Choroid plexus epithelial cell (primary cell): ENCODE measurements around the gene B3GNT3.
A peak's percentile ranks its signal among the peaks of the same experiment; 100 is the strongest.

Experiments
- DNase-seq: peaks from one replicate; pipeline ENCODE4 v3.0.0-alpha.2; 2010; ENCODE audit warnings: low read depth
- H3K4me3 ChIP-seq: 2 replicates; pipeline ENCODE4 v1.5.1; 2011; ENCODE audit warnings: low read depth, mild to moderate bottlenecking, control low read depth, low read length, moderate library complexity
- TF ChIP-seq, protein P1 (sequence below): conservative IDR thresholded peaks from 2 replicates; pipeline ENCODE4 v1.5.1; 2011; ENCODE audit warnings: low read depth, mild to moderate bottlenecking, control low read depth, inconsistent platforms, low read length, moderate library complexity

B3GNT3 gene

DNA sequence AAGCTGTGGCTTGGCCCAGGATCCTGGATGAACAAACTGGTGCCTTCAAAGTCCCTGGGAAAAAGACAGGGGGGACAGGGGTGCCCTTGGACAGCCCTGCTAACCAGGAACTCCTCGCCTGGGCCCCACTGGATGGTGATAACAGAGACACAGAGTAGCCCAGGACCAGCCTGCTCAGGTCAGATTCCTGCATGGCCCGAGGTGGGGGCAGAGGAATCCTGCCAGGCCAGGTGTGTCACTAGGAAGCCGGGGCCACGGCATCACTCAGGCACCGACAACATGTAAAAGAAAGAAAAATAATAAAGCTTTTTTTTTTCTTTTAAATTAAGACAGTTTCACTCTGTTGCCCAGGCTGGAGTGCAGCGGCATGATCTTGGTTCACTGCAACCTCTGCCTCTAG lies 59.1 kb downstream of the B3GNT3 start:
- H3K4me3 ChIP-seq, result no peak overlapping the region
- TF ChIP-seq, protein P1, sequence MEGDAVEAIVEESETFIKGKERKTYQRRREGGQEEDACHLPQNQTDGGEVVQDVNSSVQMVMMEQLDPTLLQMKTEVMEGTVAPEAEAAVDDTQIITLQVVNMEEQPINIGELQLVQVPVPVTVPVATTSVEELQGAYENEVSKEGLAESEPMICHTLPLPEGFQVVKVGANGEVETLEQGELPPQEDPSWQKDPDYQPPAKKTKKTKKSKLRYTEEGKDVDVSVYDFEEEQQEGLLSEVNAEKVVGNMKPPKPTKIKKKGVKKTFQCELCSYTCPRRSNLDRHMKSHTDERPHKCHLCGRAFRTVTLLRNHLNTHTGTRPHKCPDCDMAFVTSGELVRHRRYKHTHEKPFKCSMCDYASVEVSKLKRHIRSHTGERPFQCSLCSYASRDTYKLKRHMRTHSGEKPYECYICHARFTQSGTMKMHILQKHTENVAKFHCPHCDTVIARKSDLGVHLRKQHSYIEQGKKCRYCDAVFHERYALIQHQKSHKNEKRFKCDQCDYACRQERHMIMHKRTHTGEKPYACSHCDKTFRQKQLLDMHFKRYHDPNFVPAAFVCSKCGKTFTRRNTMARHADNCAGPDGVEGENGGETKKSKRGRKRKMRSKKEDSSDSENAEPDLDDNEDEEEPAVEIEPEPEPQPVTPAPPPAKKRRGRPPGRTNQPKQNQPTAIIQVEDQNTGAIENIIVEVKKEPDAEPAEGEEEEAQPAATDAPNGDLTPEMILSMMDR, result no peak

DNA sequence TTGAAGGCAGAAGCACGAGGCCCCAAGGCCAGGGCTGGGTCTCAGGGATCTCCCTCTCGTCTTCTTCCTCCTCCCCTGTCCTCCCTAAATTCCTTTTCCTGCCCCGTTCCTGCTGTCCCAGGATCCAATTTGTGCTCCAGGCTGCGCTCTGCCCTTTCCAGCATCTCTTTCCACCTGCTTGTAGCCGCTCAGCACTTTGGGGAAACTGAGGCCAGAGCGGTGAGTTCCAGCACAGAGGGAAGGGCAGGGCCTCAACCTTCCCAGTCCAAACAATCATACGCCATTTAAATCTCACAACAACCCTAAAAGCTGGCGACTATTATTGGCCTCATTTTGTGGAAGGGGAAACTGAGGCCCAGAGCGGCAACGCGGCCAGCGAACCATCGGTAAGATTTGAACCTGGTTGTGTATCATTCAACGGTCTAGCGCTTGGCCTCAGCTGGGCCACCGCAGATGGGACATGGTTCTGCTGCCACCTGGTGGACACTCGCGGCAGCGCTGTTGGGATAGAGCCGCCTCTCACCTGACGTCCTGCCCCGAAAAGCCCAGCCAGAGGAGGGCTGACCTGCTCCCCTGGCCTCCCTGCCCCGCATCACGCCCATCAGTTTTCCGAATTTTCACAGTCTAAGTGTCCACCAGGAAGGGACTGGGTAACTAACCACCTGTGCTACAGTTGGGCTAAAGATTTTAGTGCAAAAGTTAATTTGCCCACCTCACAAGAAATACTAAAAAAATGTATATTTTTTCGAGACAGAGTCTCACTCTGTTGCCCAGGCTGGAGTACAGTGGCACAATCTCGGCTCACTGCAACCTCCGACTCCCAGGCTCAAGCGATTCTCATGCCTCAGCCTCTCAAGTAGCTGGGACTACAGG lies 60.6 kb downstream of the B3GNT3 start:
- DNase-seq, result peak; percentile 75
- TF ChIP-seq, protein P1, result peak; percentile 94
- H3K4me3 ChIP-seq, result no peak overlapping the region

More for the DNA sequence above, 59.1 kb downstream of the B3GNT3 start:
- no peak for DNase-seq

DNA sequence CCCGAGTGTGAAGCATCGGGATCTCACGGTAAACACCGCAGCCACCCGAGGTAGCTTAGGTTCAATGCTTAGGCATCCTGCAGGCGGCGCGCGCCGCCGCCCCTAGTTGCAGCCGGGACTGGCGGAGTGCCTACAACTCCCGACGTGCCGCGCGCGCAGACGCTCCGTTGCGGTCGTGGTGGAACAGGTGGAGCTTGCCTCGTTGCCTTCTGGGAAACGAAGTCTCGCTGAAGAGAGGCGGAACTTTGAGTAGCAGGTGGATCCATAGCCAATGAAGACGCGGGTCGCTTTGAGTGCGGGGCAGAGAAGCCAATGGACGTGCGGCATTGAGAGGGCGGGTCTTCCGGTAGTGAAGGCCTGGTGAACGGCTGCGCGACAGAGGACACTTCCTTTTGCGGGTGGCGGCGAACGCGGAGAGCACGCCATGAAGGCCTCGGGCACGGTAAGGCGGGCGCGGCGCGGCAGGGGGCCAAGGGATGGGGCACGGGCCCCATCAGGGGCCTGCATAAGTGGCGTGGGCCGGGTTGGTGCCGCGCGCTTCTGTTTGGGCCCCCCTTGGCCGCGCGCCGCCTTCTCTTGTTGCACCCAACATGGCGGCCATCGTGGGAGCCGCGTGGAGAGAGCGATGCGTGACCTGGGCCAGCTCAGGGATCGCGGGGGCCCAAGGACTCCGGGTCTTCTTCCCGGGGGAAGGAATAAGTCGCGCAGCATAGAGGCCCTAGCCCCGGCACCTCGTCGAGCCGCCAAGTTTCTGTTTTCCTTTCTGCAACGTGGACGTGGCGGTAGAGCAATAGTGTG lies 64.8 kb downstream of the B3GNT3 start, which contains the start of gene RPL18A:
TSS of gene RPL18A (plus strand) at position 378 of the 798 bp plus-strand sequence. CDS start at position 425, 47 bp downstream.
- H3K4me3 ChIP-seq, result peak within 1 kb of the TSS; percentile 95
- TF ChIP-seq, protein P1, result peak; percentile 89
- peak; percentile 100 for DNase-seq

DNA sequence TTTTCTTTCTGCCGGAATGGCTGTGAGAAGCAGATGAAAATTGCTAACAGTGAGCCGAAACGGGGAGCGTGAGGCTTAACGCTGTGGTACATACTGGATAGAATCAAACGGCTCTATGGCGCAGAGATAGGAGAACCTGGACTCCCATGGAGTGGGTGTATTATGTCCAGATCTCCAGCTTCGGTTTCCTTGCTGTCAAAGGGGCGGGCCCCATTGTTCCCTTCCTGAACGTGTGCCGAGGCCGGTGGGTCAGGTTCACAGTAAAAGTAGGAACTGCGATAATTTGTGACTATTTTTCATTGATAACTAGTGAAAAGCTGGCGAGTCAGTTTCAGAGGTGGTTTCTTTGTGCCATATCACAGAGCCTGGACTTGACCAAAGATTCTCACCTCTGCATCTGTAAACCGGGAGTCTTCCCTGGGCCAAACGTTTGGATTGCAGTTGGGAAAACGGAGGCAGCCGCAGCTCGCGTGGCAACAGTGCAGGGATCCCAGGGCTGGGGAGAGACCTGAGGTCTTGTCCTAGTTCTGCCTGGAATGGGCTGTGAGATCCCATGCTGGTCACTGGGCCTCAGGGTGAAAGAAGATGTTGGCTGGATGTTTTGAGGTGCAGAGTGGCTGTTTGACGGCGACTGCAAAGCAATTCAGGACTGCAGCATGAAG lies 65.5 kb downstream of the B3GNT3 start:
- TF ChIP-seq, protein P1, result no peak
- DNase-seq, result peak; percentile 27
- H3K4me3 ChIP-seq, result peak overlapping the region; percentile 95

DNA sequence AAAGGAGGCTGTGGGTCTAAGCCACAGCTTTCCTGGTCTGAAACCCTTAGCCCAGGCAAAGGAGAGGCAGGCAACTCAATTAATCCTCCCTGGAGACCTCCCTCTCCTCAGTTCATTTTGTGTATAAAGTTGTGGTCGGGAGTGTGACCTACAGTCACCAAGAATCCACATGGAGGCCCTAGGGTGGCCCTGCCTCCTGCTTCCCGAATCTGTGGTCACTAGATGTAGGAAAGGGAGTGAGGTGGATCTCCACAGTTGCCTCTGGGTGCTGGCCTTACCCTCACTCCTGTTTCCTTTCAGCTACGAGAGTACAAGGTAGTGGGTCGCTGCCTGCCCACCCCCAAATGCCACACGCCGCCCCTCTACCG lies 66.0 kb downstream of the B3GNT3 start:
- TF ChIP-seq, protein P1, result no peak
- no peak for DNase-seq
- H3K4me3 ChIP-seq, result peak overlapping the region; percentile 95

DNA sequence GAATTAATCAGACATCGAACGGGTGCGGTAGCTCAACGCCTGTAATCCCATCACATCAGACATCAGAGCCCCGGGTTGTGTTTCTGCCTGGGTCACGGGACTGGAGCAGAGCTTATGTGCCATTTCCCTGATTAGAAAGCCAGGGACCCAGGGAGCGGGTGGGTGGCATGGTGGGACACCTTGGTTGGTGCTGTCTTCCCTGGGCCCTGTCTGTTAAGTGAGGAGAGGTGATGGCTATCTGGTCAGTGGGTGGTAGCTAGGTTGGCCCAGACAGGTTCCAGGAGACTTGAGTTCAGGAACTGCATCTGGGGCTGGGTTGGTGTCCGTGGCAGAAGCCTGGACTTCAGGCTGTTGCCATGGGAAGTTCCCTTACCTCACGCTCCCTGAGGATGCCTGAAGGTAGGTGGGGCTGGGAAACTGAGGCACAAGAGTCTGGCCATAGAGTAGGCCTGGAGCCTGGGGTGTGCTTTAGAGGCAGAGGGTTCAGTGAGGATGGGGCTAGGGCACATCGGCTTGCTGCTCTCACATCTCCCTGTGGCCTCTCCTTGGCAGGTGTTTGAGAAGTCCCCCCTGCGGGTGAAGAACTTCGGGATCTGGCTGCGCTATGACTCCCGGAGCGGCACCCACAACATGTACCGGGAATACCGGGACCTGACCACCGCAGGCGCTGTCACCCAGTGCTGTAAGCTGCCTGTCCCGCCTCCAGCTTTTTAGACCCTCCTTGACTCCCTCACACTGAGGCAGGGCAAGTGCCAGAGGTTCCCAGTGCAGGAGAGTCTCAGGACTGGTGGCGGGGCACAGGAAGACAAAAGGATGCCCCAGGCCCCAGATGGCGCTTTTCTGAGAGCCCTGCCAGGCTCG lies 66.8 kb downstream of the B3GNT3 start:
- TF ChIP-seq, protein P1, result no peak
- H3K4me3 ChIP-seq, result peak overlapping the region; percentile 95
- no peak for DNase-seq
